ENCODE measurements around the gene CCL26.
"Not testable (repeated sequence)": the region's sequence is repeated elsewhere in the genome, so short reads cannot be mapped to it uniquely, and the experiment has no call there.

Gene CCL26

DNA sequence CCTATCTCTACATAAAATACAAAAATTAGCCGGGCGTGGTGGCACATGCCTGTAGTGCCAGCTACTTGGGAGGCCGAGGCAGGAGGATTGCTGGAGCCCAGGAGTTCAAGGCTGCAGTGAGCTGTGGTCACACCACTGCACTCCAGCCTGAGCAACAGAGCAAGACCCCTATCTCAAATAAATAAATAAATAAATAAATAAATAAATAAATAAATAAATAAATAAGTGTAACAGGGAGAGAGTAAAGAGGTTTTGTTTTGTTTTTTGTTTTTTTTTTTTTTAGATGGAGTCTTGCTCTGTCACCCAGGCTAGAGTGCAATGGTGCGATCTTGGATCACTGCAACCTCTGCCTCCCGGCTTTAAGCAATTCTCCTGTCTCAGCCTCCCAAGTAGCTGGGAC is 20.6 kb upstream of the CCL26 start:
- DNase-seq (ENCODE audit: low spot score) = not testable (repeated sequence)

DNA sequence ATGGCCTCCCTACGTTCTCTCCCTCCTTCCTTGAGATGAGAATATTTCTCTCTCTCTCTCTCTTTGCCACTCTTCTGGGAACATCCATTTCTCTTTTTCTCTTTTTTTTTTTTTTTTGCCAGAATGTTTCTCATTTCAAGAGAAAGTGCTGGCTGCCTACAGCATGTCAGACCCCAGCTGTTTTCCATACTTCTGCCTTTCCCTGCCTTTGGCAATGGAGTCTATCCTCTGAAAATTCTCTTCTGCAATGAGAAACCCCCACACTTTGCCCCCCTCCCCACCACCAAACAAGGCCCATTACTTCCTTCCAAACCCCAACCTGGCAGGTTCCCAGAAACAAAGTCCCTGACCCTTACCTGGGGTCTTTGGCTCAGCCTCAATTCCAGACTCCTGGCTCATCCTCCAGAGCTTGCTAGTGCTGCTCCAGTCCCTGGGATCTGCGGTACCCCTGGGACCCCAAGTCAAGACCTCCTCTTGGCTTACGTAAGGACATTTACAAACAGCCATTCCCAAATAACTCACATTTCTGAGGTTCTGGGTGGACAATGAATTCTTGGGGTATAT is 17.4 kb upstream of the CCL26 start:
- DNase-seq (ENCODE audit: low spot score) = no peak

GRCh38 chr7:75788154-75788847 is 16.3 kb upstream of the CCL26 start:
- DNase-seq (ENCODE audit: low spot score) = not testable (repeated sequence)

DNA sequence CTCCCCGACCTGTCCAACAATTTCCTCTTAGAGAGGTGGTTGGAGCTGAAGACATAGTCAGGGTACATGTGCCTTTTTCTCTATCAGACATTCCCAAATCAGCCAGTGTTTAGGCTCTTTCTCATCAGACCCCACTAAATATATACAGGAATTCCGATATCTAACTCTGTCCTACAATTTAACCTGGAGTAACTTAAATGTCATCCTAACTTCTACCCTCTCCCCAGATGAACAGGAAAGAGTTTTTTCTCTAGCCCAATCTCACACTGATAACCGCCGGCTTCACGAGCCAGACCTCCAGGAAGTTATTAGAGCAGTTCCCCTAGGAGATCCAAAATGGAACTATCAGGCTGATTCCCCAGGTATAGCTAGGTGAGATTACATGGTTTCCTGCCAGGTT is 11.0 kb upstream of the CCL26 start:
- not testable (repeated sequence) for DNase-seq (ENCODE audit: low spot score)

GRCh38 chr7:75780647-75781273 is 8.7 kb upstream of the CCL26 start:
- DNase-seq (ENCODE audit: low spot score) = not testable (repeated sequence)

- not testable (repeated sequence) for DNase-seq (ENCODE audit: low spot score)
Measured at GRCh38 chr7:75779516-75779915, 7.5 kb upstream of the CCL26 start.

GRCh38 chr7:75779035-75779434 is 7.0 kb upstream of the CCL26 start:
- DNase-seq (ENCODE audit: low spot score) = not testable (repeated sequence)

GRCh38 chr7:75776295-75776971 is 4.4 kb upstream of the CCL26 start:
- no peak for DNase-seq (ENCODE audit: low spot score)

DNA sequence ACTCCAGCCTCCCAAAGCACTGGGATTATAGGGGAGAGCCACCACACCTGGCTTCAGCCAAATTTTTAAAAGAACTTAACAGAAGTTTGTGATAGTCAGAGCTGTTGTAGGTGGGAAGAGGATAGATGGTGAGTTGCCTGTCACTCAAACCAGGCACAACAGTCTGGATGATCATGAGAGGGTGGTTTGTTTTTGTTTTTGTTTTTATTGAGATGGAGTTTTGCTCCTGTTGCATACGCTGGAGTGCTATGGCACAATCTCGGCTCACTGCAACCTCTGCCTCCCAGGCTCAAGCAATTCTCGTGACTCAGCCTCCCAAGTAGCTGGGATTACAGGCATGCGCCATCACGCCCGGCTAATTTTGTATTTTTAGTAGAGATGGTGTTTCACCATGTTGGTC is 1.9 kb upstream of the CCL26 start:
- DNase-seq (ENCODE audit: low spot score) = not testable (repeated sequence)

- no peak for DNase-seq (ENCODE audit: low spot score)
Measured at GRCh38 chr7:75771224-75771623, 787 bp downstream of the CCL26 start.

GRCh38 chr7:75762350-75762917 is 9.6 kb downstream of the CCL26 start:
- DNase-seq (ENCODE audit: low spot score) = peak; percentile 85

DNA sequence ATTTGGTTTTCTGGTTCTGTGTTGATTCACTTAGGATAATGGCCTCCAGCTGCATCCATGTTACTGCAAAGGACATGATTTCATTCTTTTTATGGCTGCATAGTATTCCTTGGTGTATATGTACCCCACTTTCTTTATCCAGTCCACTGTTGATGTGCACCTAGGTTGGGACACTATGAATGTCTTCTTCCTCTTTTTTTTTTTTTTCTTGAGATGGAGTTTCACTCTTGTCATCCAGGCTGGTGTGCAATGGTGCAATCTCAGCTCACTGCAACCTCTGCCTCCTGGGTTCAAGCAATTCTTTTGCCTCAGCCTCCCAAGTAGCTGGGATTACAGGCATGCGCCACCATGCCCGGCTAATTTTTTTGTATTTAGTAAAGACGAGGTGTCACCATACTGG is 10.2 kb downstream of the CCL26 start:
- not testable (repeated sequence) for DNase-seq (ENCODE audit: low spot score)

GRCh38 chr7:75758491-75758890 is 13.5 kb downstream of the CCL26 start:
- DNase-seq (ENCODE audit: low spot score) = no peak

- no peak for DNase-seq (ENCODE audit: low spot score)
Measured at GRCh38 chr7:75757860-75758259, 14.2 kb downstream of the CCL26 start.

GRCh38 chr7:75756991-75757676 is 14.9 kb downstream of the CCL26 start:
- peak; percentile 32 for DNase-seq (ENCODE audit: low spot score)

DNA sequence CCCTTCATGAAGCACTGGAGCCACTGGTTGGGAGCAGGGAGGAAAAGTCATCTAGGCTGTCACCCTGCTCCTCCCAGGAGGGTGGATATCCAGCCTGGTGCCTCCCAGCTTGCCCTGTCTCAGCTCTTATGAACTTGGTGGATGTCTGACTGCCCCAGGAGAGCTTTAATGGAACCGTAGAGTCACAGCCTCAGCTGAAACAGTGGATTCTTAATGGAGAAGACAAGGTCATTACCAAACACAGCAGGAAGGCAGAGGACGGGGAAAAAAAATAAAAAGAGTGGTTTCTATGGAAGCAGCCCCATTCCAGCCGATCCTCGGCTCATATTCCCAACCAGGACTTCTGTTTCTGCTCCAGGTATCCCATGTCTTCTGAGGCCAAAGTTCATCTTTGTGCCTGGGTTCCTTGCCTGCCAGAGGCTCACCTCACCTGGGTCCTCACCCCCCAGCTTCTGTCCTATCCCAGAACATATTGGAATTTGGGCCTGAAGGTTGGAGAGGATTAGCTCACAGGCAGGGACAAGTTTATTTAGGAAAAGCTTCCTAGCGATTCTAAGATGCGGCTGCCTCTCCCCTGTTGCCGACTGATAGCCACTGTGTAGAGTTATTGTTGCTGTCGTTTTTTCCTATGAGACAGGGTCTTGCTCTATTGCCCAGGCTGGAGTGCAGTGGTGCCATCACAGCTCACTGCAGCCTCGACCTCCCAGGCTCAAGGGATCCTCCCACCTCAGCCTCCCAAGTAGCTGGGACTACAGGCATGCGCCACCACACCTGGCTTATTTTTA is 15.6 kb downstream of the CCL26 start:
- no peak for DNase-seq (ENCODE audit: low spot score)

- no peak for DNase-seq (ENCODE audit: low spot score)
Measured at GRCh38 chr7:75743455-75743859, 28.6 kb downstream of the CCL26 start.

GRCh38 chr7:75740846-75741497 is 31.0 kb downstream of the CCL26 start:
- peak; percentile 68 for DNase-seq (ENCODE audit: low spot score)

DNA sequence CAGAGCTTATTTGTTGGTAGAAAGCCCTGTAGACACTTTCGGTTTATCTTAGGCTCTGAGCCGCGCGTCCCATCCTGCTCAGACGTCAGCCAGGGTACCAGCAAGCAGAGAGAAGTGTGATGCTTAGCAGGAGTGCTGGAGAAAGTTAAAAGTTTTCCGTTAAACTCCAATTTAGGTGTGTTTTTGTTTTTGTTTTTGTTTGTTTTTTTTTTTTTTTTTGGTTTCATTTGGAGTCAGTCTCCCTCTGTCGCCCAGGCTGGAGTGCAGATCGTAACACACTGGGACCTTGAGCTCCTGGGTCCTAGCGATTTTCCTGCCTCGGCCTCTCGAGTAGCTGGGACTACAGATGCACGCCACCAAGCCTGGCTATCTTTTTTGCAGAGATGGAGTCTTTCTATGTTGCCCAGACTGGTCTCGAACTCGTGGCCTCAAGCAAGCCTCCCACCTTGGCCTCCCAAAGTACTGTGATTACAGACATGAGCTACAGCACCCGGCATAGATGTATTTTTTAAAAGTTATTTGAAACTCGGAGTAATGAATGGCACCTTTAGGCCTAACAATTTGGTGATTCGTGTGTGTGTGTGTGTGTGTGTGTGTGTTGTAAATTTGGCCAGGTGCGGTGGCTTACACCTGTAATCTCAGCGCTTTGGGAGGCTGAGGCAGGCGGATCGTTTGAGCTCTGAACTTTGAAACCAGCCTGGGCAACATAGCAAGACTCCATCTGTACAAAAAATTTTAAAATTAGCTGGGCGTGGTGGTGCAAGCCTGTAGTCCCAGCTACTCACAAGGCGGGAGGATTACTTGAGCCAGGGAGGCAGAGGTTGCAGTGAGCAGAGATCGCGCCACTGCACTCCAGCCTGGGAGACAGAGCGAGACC is 32.0 kb downstream of the CCL26 start:
- DNase-seq (ENCODE audit: low spot score) = no peak
